Epithelial cell of esophagus (primary cell): Measurements from ENCODE around the gene CERS3.
A peak's percentile ranks its signal among the peaks of the same experiment; 100 is the strongest.

Experiments
- DNase-seq: peaks from one replicate; pipeline ENCODE4 v3.0.0; 2010; ENCODE audit warnings: low read depth
- H3K4me3 ChIP-seq: 2 replicates; pipeline ENCODE4 v1.5.1; 2011; ENCODE audit warnings: mild to moderate bottlenecking, low read length, control low read depth
- TF ChIP-seq, protein P1 (sequence below): IDR thresholded peaks from 2 replicates; pipeline ENCODE4 v1.5.1; 2011; ENCODE audit warnings: low read depth, mild to moderate bottlenecking, low read length, control low read depth, inconsistent platforms; ENCODE audit not compliant: insufficient read depth; ENCODE audit errors: missing control alignments

Gene CERS3

GRCh38 chr15:100373120-100373896 is 155.4 kb downstream of the CERS3 start:
- TF ChIP-seq, protein P1, sequence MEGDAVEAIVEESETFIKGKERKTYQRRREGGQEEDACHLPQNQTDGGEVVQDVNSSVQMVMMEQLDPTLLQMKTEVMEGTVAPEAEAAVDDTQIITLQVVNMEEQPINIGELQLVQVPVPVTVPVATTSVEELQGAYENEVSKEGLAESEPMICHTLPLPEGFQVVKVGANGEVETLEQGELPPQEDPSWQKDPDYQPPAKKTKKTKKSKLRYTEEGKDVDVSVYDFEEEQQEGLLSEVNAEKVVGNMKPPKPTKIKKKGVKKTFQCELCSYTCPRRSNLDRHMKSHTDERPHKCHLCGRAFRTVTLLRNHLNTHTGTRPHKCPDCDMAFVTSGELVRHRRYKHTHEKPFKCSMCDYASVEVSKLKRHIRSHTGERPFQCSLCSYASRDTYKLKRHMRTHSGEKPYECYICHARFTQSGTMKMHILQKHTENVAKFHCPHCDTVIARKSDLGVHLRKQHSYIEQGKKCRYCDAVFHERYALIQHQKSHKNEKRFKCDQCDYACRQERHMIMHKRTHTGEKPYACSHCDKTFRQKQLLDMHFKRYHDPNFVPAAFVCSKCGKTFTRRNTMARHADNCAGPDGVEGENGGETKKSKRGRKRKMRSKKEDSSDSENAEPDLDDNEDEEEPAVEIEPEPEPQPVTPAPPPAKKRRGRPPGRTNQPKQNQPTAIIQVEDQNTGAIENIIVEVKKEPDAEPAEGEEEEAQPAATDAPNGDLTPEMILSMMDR, result no peak
- H3K4me3 ChIP-seq, result peak overlapping the region; percentile 13
- DNase-seq, result no peak

DNA sequence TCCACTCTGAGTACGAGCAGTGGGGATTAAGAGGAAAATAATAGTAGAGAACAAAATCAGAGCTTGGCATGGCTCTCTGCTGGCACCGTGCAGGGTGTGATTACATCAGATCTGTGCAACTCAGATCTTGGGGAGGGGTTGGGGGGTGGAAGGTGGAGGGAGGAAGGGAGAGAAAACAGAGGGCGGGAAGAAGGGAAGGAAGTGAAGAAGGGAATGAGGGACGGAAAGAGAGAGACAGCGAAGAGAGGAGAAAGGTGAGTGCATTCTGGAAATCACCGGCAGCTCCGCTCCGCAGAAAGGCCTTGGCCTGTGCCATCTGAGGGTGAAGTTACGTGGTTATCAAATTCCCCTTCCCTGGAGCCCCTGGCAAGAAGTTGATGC is 156.0 kb downstream of the CERS3 start:
- no peak for DNase-seq

DNA sequence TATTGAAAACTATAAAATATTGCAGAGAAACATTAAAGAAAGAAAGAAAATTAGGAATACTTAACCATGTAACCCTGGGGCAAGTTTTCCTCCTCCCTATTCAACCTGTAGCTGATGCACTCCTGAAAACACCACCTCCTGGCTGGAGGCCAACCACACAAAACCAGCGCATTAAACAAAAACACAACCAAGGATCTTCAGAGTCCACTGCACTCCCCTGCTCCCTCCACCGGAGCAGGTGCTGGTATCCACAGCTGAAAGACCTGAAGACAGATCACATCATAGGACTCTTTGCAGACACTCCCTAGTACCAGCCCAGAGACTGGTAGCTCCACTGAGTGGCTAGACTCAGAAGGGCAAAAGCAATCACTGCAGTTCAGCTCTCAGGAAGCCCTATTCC is 173.4 kb downstream of the CERS3 start:
- TF ChIP-seq, protein P1, result no peak
- H3K4me3 ChIP-seq, result no peak overlapping the region
- DNase-seq, result no peak

More for the DNA sequence above, 156.0 kb downstream of the CERS3 start:
- peak overlapping the region; percentile 13 for H3K4me3 ChIP-seq
- TF ChIP-seq, protein P1, result no peak

- DNase-seq, result no peak
- no peak overlapping the region for H3K4me3 ChIP-seq
- TF ChIP-seq, protein P1, result no peak
Measured at GRCh38 chr15:100353449-100353848, 175.3 kb downstream of the CERS3 start.

GRCh38 chr15:100350434-100351226 is 178.1 kb downstream of the CERS3 start:
- peak overlapping the region; percentile 76 for H3K4me3 ChIP-seq
- TF ChIP-seq, protein P1, result no peak
- peak; percentile 93 for DNase-seq
